Measurements from ENCODE around the gene C1QTNF12. TPM values are rescaled to one million over a fixed set of nuclear protein-coding genes. Genes with fewer than 3 reads are reported as not detected.

The C1QTNF12 gene
- total RNA-seq, 2 donors from 2014 or later = 21.3 to 34.2 TPM

- no peak overlapping the region for H3K4me3 ChIP-seq
- H3K9me3 ChIP-seq = no peaks in the 10 kb centered on the region
- H3K27me3 ChIP-seq = no peaks in the 10 kb centered on the region
- intact Hi-C loops (cut with DNase I) = loop anchor here (10.0 kb wide), 1 partner anchor 52 kb away; the partner anchor contains the start of gene TTLL10
- H3K9ac ChIP-seq (ENCODE audit: low read depth in 2 of 2, low read length in 2 of 2) = no peak overlapping the region
- H3K4me1 ChIP-seq = peaks cover 20% of the 10 kb centered on the region
- DNase-seq = no peak
- no peak overlapping the region for H3K27ac ChIP-seq
- no peak for TF ChIP-seq CTCF (IDR thresholded peaks at IDR 0.05)
- H3K36me3 ChIP-seq = peaks cover 12% of the 10 kb centered on the region
These were observed 19.8 kb downstream of the C1QTNF12 start for GRCh38 chr1:1226566-1227362.

- TF ChIP-seq CTCF (IDR thresholded peaks at IDR 0.05) = no peak
- Histone ChIP-seq H3K27ac (no peak overlapping the region), H3K9ac (ENCODE audit: low read depth in 2 of 2, low read length in 2 of 2) (no peak overlapping the region), H3K36me3 (peaks cover 21% of the 10 kb centered on the region), H3K4me3 (no peak overlapping the region), H3K27me3 (no peaks in the 10 kb centered on the region), H3K9me3 (no peaks in the 10 kb centered on the region), H3K4me1 (peaks cover 20% of the 10 kb centered on the region)
- no peak for DNase-seq
- intact Hi-C loops (cut with DNase I) = loop anchor here (10.0 kb wide), 1 partner anchor 51 kb away; the partner anchor contains the start of gene TTLL10
These were observed 20.6 kb downstream of the C1QTNF12 start for GRCh38 chr1:1225913-1226312.

- no peak overlapping the region for H3K9ac ChIP-seq (ENCODE audit: low read depth in 2 of 2, low read length in 2 of 2)
- TF ChIP-seq CTCF (IDR thresholded peaks at IDR 0.05) = no peak
- H3K4me1 ChIP-seq = peaks cover 15% of the 10 kb centered on the region
- no peak overlapping the region for H3K4me3 ChIP-seq
- H3K27me3 ChIP-seq = no peaks in the 10 kb centered on the region
- H3K36me3 ChIP-seq = peaks cover 26% of the 10 kb centered on the region
- DNase-seq = no peak
- no peak overlapping the region for H3K27ac ChIP-seq
- H3K9me3 ChIP-seq = no peaks in the 10 kb centered on the region
- intact Hi-C loops (cut with DNase I) = loop anchor here (10.0 kb wide), 1 partner anchor 51 kb away; the partner anchor contains the start of gene TTLL10
These were observed 21.2 kb downstream of the C1QTNF12 start for GRCh38 chr1:1225238-1225845.

GRCh38 chr1:1223891-1224290 lies 22.6 kb downstream of the C1QTNF12 start:
- Histone ChIP-seq H3K36me3 (peaks cover 28% of the 10 kb centered on the region), H3K27ac (no peak overlapping the region), H3K4me1 (peaks cover 6% of the 10 kb centered on the region), H3K27me3 (no peaks in the 10 kb centered on the region), H3K4me3 (no peak overlapping the region), H3K9ac (ENCODE audit: low read depth in 2 of 2, low read length in 2 of 2) (no peak overlapping the region), H3K9me3 (no peaks in the 10 kb centered on the region)
- intact Hi-C loops (cut with DNase I) = loop anchor here (10.0 kb wide), 1 partner anchor 49 kb away; the partner anchor contains the start of gene TTLL10
- no peak for DNase-seq
- no peak for TF ChIP-seq CTCF (IDR thresholded peaks at IDR 0.05)

- no peak for DNase-seq
- TF ChIP-seq CTCF (IDR thresholded peaks at IDR 0.05) = no peak
- H3K27ac ChIP-seq = no peak overlapping the region
- intact Hi-C loops (cut with DNase I) = loop anchor here (10.0 kb wide), 1 partner anchor 49 kb away; the partner anchor contains the start of gene TTLL10
- H3K4me3 ChIP-seq = no peak overlapping the region
- no peaks in the 10 kb centered on the region for H3K9me3 ChIP-seq
- H3K36me3 ChIP-seq = peaks cover 29% of the 10 kb centered on the region
- peaks cover 6% of the 10 kb centered on the region for H3K4me1 ChIP-seq
- H3K27me3 ChIP-seq = no peaks in the 10 kb centered on the region
- H3K9ac ChIP-seq (ENCODE audit: low read depth in 2 of 2, low read length in 2 of 2) = no peak overlapping the region
These were observed 23.2 kb downstream of the C1QTNF12 start for GRCh38 chr1:1223321-1223720.

Measured in colonic mucosa (tissue), 4 donors.